GM12873 (cell line): ENCODE results near the gene DZANK1.

Source experiments
- TF ChIP-seq, protein P1 (sequence below): IDR thresholded peaks from 2 replicates; pipeline ENCODE4 v1.5.1; 2012; ENCODE audit warnings: low read depth, mild to moderate bottlenecking, moderate library complexity, low read length, control low read depth; ENCODE audit not compliant: insufficient read depth; ENCODE audit errors: missing control alignments

The DZANK1 gene

GRCh38 chr20:18504479-18505060 is 37.7 kb upstream of the DZANK1 start:
- TF ChIP-seq, protein P1, sequence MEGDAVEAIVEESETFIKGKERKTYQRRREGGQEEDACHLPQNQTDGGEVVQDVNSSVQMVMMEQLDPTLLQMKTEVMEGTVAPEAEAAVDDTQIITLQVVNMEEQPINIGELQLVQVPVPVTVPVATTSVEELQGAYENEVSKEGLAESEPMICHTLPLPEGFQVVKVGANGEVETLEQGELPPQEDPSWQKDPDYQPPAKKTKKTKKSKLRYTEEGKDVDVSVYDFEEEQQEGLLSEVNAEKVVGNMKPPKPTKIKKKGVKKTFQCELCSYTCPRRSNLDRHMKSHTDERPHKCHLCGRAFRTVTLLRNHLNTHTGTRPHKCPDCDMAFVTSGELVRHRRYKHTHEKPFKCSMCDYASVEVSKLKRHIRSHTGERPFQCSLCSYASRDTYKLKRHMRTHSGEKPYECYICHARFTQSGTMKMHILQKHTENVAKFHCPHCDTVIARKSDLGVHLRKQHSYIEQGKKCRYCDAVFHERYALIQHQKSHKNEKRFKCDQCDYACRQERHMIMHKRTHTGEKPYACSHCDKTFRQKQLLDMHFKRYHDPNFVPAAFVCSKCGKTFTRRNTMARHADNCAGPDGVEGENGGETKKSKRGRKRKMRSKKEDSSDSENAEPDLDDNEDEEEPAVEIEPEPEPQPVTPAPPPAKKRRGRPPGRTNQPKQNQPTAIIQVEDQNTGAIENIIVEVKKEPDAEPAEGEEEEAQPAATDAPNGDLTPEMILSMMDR, result no peak

DNA sequence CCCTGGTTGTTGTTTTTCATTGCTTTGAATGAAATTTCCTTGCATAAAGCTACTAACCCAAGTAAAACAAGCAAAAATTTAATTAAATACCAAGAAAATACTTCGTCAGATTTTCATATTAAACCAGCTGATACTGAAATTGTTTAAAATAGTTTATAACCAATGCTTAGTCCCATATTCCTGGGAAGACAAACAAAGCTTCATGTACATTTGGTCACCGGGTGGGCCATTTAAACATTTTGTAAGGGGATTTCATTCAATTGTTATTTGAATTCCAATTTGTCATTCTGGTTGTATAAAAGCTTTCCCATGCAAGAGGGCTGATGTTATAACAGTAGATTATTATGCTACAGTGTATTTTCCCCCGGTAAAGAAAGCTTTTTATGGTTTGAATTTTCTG is 30.8 kb upstream of the DZANK1 start:
- TF ChIP-seq, protein P1, result no peak

GRCh38 chr20:18496740-18497592 is 30.1 kb upstream of the DZANK1 start, which contains the start of gene RBBP9:
Gene RBBP9, minus strand, starts transcription at chr20:18497225. Its CDS starts 58 bp downstream, at chr20:18497167.
- TF ChIP-seq, protein P1, result no peak

DNA sequence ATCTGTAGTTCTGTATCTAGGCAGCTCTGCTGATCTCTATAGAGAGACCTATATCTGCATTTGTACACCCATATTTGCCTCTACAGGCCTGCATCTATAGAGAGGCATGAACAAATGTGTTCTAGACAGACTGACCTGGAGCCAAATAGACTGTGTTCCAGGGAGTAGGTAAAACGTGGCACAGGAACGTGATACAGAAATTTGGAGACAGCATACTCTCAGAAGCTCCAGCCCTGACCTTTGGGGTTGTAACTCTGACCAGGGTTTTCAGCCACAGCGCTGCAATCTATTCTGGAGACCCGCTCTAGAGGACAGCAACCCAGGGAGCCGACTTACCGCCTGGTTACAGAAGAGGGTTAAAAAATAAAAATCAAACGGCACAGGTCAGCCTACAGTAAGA is 29.2 kb upstream of the DZANK1 start:
- TF ChIP-seq, protein P1, result no peak

DNA sequence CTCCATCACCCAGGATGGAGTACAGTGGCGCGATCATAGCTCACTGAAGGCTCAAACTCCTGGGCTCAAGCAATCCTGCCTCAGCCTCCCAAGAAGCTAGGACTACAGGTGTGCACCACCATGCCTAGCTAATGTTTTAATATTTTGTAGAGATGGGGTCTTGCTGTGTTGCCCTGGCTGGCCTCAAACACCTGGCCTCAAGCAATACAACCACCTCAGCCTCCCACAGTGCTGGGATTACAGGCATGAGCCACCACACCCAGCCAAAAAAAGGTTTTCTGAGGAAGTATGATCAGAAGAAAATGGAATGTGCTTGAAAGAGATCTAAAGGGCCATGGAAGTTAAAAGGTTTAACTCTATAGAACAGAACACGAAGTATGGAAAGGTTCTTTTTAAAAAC is 21.5 kb upstream of the DZANK1 start:
- TF ChIP-seq, protein P1, result no peak

DNA sequence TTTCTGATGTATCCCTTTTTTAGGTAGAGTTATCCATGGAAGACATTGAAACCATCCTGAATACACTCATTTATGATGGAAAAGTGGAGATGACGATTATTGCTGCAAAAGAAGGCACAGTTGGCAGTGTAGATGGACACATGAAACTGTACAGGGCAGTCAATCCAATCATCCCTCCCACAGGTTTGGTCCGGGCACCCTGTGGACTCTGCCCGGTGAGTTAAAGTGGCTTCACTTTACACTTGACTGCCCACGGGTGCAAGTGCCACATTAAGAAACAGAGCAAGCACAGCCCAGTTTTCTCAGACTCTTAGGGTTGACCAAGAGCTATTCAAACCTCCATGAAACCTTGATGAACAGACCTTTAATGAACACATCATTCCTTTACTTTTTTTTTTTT is 14.8 kb upstream of the DZANK1 start:
- TF ChIP-seq, protein P1, result no peak

DNA sequence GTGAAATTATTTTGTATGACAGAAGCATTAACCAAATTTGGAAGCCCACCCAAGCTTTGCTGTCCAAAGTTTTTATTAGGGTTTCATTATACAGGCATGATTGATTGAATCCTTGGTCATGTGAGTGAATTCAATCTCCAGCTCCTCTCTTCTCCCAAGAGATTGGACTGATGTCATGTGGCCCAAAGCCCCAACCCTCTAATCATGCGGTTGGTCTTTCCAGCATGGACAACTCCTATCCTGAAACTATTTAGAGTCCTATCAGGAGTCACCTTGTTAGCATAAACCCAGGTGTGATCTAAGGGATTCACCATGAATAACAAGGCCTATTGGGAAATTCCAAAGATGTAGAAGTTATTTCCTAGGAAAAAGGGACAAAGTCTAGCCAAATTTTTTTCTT is 11.0 kb upstream of the DZANK1 start:
- TF ChIP-seq, protein P1, result no peak
